GM10266 (cell line): ENCODE data around the gene LINGO1.
A peak's percentile ranks its signal among the peaks of the same experiment; 100 is the strongest.

Experiments used
- DNase-seq: peaks from one replicate; pipeline ENCODE4 v3.0.0; 2012; ENCODE audit errors: extremely low spot score
- CTCF ChIP-seq: IDR thresholded peaks from 2 replicates; pipeline ENCODE4 v1.5.1; 2012; ENCODE audit warnings: mild to moderate bottlenecking, low read depth; ENCODE audit not compliant: control insufficient read depth, insufficient read depth; ENCODE audit errors: missing control alignments

LINGO1 gene

GRCh38 chr15:77574521-77575202, 58.0 kb downstream of the LINGO1 start:
- TF ChIP-seq CTCF, result no peak
- DNase-seq, result no peak

- DNase-seq, result no peak
- no peak for TF ChIP-seq CTCF
These were observed 58.9 kb downstream of the LINGO1 start for GRCh38 chr15:77573802-77574201.

DNA sequence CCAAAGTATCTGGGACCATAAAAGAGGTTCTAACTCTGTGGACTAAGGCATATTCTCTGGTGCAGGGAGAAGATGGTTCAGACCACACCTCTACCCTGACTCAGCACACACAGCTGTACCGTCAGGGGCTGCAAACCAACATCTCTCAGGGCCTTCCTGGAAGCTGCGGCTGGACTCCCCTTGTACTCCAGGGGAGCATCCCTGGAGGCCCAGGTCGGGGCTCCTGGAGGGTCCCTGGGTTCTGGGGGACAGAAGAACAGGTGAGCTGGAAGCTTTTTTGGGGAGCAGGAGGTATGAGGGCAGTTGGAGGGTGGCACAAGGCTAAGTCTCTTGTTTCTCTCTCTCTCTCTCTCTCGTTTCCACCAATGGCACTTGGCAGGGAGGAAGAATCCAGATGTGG, 60.5 kb downstream of the LINGO1 start:
- no peak for TF ChIP-seq CTCF

DNA sequence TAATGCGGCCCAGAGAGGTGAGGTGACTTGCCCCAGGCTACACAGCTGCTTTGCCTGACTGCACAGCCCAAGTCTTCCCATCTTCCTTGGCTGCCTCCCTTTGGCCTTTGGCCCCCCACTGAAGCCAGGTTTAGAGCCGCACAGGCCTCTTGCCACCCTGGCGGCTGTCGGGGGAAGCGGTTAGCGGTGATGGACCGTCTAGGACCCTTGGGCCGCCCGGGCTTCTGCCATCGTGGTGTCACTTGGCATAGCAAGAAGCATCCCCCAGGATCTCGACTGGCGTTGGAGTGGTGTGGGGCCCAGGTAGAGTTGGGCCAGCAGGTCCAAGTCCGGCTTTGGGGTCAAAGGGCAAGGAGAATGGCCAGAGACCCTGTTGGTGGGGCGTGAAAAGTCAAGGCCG, 61.0 kb downstream of the LINGO1 start:
- DNase-seq, result no peak
- TF ChIP-seq CTCF, result no peak

More for the DNA sequence above, 60.5 kb downstream of the LINGO1 start:
- DNase-seq, result no peak

DNA sequence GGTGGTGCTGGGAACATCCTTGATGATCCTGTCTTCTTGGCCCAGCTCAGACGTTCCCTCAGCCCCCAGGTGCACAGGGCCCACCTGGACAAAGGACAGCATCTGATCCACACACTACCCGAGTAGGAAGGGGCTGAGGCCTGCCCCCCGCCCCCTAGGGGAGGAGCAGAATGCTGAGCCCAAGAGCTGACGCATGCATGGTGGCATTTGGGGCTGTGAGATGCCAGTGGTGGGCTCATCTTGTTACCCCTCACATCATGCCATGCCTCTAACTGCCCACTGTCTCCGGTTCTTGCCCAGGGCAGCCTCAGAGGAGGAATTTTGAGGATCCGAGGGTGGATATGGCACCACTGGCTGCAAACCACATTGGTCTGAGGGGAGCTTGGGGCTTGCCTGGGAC, 61.5 kb downstream of the LINGO1 start:
- no peak for DNase-seq
- no peak for TF ChIP-seq CTCF

- peak; percentile 39 for DNase-seq
- no peak for TF ChIP-seq CTCF
These were observed 63.0 kb downstream of the LINGO1 start for GRCh38 chr15:77569729-77570125.

DNA sequence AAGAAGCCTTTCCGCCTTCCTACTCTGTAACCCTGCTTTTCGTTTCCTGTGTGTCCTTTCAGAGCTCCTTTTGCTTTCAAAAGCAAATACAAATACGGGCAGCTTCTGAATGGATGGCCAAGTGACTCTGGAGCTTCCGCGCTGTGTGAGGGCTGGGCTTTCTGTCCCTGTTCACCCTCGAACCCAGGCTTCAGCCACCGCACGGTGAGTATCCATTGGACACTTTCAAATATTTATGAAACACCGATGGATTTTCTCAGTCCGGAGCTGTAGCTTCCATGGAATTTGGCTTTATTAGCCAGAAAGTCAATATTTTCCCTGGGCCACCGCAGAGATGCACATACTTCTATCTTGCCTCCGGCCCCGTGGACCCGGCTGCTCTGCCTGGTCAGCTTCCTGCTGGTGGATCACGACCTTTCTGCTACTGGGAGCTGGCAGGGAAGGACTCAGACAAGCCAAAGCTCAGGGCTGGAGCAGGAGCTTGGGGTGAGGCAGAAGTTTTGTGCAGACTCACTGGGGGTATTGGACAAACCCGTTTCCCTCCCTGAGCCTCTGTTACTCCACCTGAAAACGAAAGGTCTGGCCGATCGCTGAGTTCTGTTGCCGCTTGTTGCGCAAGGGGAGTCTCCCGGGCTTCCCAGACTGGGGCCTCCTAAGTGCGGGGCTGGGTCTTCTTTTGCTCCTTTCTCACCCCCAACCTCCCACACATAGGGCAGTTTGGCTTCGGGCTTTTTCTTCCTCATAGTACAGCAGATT, 63.6 kb downstream of the LINGO1 start:
- no peak for DNase-seq
- no peak for TF ChIP-seq CTCF
